ENCODE measurements around the gene CPNE7.

DNA sequence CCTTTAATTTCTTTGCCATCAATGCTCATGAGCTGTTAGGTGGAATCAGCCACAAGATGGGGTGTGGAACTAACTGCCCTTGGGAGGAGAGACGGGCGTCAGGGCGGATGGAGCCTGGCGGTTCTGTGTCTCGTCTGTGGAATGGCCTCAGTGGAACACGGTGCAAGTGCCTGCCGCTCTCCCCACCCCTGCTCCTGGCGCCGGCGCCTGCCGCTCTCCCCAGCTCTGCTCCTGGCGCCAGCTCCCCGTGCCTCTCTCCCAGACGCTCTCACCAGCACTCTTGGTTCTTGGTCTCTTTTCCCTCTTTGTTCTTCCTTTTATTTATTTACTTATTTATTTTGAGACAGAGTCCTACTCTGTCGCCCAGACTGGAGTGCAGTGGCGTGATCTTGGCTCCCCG is 28.3 kb upstream of the CPNE7 start:
- TF ChIP-seq, protein P1, sequence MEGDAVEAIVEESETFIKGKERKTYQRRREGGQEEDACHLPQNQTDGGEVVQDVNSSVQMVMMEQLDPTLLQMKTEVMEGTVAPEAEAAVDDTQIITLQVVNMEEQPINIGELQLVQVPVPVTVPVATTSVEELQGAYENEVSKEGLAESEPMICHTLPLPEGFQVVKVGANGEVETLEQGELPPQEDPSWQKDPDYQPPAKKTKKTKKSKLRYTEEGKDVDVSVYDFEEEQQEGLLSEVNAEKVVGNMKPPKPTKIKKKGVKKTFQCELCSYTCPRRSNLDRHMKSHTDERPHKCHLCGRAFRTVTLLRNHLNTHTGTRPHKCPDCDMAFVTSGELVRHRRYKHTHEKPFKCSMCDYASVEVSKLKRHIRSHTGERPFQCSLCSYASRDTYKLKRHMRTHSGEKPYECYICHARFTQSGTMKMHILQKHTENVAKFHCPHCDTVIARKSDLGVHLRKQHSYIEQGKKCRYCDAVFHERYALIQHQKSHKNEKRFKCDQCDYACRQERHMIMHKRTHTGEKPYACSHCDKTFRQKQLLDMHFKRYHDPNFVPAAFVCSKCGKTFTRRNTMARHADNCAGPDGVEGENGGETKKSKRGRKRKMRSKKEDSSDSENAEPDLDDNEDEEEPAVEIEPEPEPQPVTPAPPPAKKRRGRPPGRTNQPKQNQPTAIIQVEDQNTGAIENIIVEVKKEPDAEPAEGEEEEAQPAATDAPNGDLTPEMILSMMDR (conservative IDR thresholded peaks at IDR 0.05 in 1 of 2, IDR thresholded peaks at IDR 0.05 in 1 of 2; ENCODE audit: extremely low read depth in 1 of 2, insufficient read depth in 1 of 2, low read depth in 1 of 2, low read length in 2 of 2) = no peak
- no peak for TF ChIP-seq EZH2 (IDR thresholded peaks at IDR 0.05; ENCODE audit: borderline replicate concordance, low read length)

Measured in mammary epithelial cell (primary cell).